K562 (cell line): Measurements from ENCODE around the gene ECT2.

Experiments used
- CTCF ChIP-seq, 3 experiments: IDR thresholded peaks in 2 of 3; conservative IDR thresholded peaks in 1 of 3; 2 replicates each; pipeline ENCODE4 v1.5.1; 2011 to 2012; ENCODE audit warnings: low read length in 3 of 3, mild to moderate bottlenecking in 3 of 3, control low read depth in 2 of 3, improper control_type of control experiment in 1 of 3, inconsistent platforms in 1 of 3, low read depth in 1 of 3, mixed read lengths in 1 of 3, moderate library complexity in 1 of 3; ENCODE audit not compliant: insufficient read depth in 2 of 3
- MBD2 ChIP-seq: sonication (generic); IDR thresholded peaks from 2 replicates; pipeline ENCODE4 v1.6.1; 2016; ENCODE audit warnings: low read depth, borderline replicate concordance
- MNT ChIP-seq, 2 experiments: fragments of 450-650 bp; conservative IDR thresholded peaks; 2 replicates each; pipeline ENCODE4 v1.6.1; 2017; ENCODE audit warnings: mild to moderate bottlenecking in 2 of 2, moderate library complexity in 2 of 2
- MYNN ChIP-seq, 2 experiments: sonication (generic); formaldehyde crosslinking in 1 of 2; IDR thresholded peaks; 2 replicates each; pipeline versions ENCODE4 v1.5.0 to v1.6.1; 2016 to 2020; ENCODE audit warnings: antibody characterized with exemption in 1 of 2, missing genetic modification reagents in 1 of 2
- PHF8 ChIP-seq: fragments of 200-600 bp; sonication (generic); IDR thresholded peaks from 2 replicates; pipeline ENCODE4 v1.6.1; 2012; ENCODE audit warnings: mixed run types, mild to moderate bottlenecking, inconsistent platforms, low read length, moderate library complexity, borderline replicate concordance

DNA sequence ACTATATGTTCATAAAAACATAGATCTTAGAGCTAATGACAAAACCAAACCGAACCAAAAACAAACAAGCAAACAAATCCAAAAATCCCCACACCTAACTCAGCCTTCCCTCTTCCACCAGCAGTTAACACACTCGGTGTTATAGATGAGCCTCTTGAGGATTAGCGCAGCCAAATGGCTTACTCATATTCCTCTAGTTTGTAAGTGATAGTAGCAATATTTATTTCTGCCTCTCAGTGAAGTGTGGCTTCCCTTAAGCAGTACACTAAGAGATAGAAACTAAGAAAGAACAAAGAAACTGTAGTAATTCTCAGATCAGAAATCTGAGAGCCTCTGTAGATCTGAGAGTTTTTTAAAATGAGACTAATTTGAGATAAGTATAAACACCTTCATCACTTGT lies 37.2 kb upstream of the ECT2 start:
- no peak for TF ChIP-seq PHF8
- no peak for TF ChIP-seq CTCF (IDR thresholded peaks at IDR 0.05 in 2 of 3, conservative IDR thresholded peaks at IDR 0.05 in 1 of 3; ENCODE audit: insufficient read depth in 2 of 3, low read depth in 1 of 3, low read length in 3 of 3)
- TF ChIP-seq MYNN (IDR thresholded peaks at IDR 0.05): no peak
- no peak for TF ChIP-seq MYNN (CRISPR knock-in tag; IDR thresholded peaks at IDR 0.05)
- TF ChIP-seq MNT (conservative IDR thresholded peaks at IDR 0.05): no peak
- no peak for TF ChIP-seq MBD2
